ENCODE results near the gene USP9X.
"Not testable (repeated sequence)": the region's sequence is repeated elsewhere in the genome, so short reads cannot be mapped to it uniquely, and the experiment has no call there.

Gene USP9X

GRCh38 chrX:41178201-41178600 lies 93.0 kb downstream of the USP9X start:
- peak in 1 of 3 donors; percentile 1 for DNase-seq (ENCODE audit: low read depth in 2 of 3, low spot score in 1 of 3)

GRCh38 chrX:41180194-41180908 lies 95.1 kb downstream of the USP9X start:
- peak; percentile 3 to 40 (median 5) for DNase-seq (ENCODE audit: low read depth in 2 of 3, low spot score in 1 of 3)

GRCh38 chrX:41184312-41184711 lies 99.1 kb downstream of the USP9X start:
- DNase-seq (ENCODE audit: low read depth in 2 of 3, low spot score in 1 of 3): no peak

- DNase-seq (ENCODE audit: low read depth in 2 of 3, low spot score in 1 of 3): not testable (repeated sequence)
Observed at GRCh38 chrX:41186946-41187345, 101.7 kb downstream of the USP9X start.

- no peak for DNase-seq (ENCODE audit: low read depth in 2 of 3, low spot score in 1 of 3)
Observed at GRCh38 chrX:41189156-41189555, 103.9 kb downstream of the USP9X start.

- no peak for DNase-seq (ENCODE audit: low read depth in 2 of 3, low spot score in 1 of 3)
Observed at GRCh38 chrX:41192880-41193279, 107.6 kb downstream of the USP9X start.

- DNase-seq (ENCODE audit: low read depth in 2 of 3, low spot score in 1 of 3): no peak
Observed at GRCh38 chrX:41198410-41198809, 113.2 kb downstream of the USP9X start.

- DNase-seq (ENCODE audit: low read depth in 2 of 3, low spot score in 1 of 3): no peak
Observed at GRCh38 chrX:41200785-41201184, 115.5 kb downstream of the USP9X start.

GRCh38 chrX:41209853-41210252 lies 124.6 kb downstream of the USP9X start:
- no peak for DNase-seq (ENCODE audit: low read depth in 2 of 3, low spot score in 1 of 3)

- DNase-seq (ENCODE audit: low read depth in 2 of 3, low spot score in 1 of 3): no peak
Observed at GRCh38 chrX:41224605-41225004, 139.4 kb downstream of the USP9X start.

GRCh38 chrX:41233988-41234387 lies 148.7 kb downstream of the USP9X start:
- no peak for DNase-seq (ENCODE audit: low read depth in 2 of 3, low spot score in 1 of 3)

GRCh38 chrX:41234471-41234870 lies 149.2 kb downstream of the USP9X start:
- DNase-seq (ENCODE audit: low read depth in 2 of 3, low spot score in 1 of 3): not testable (repeated sequence)

- no peak for DNase-seq (ENCODE audit: low read depth in 2 of 3, low spot score in 1 of 3)
Observed at GRCh38 chrX:41234962-41235361, 149.7 kb downstream of the USP9X start.

GRCh38 chrX:41236629-41237028 lies 151.4 kb downstream of the USP9X start:
- DNase-seq (ENCODE audit: low read depth in 2 of 3, low spot score in 1 of 3): no peak

- no peak for DNase-seq (ENCODE audit: low read depth in 2 of 3, low spot score in 1 of 3)
Observed at GRCh38 chrX:41240509-41240908, 155.3 kb downstream of the USP9X start.

GRCh38 chrX:41241962-41242361 lies 156.7 kb downstream of the USP9X start:
- no peak for DNase-seq (ENCODE audit: low read depth in 2 of 3, low spot score in 1 of 3)

- no peak for DNase-seq (ENCODE audit: low read depth in 2 of 3, low spot score in 1 of 3)
Observed at GRCh38 chrX:41245641-41246040, 160.4 kb downstream of the USP9X start.

GRCh38 chrX:41250867-41251266 lies 165.6 kb downstream of the USP9X start:
- no peak for DNase-seq (ENCODE audit: low read depth in 2 of 3, low spot score in 1 of 3)

- no peak for DNase-seq (ENCODE audit: low read depth in 2 of 3, low spot score in 1 of 3)
Observed at GRCh38 chrX:41257801-41258200, 172.6 kb downstream of the USP9X start.

- no peak for DNase-seq (ENCODE audit: low read depth in 2 of 3, low spot score in 1 of 3)
Observed at GRCh38 chrX:41258226-41258625, 173.0 kb downstream of the USP9X start.

GRCh38 chrX:41258871-41259270 lies 173.6 kb downstream of the USP9X start:
- no peak for DNase-seq (ENCODE audit: low read depth in 2 of 3, low spot score in 1 of 3)

GRCh38 chrX:41259516-41259915 lies 174.3 kb downstream of the USP9X start:
- no peak for DNase-seq (ENCODE audit: low read depth in 2 of 3, low spot score in 1 of 3)

GRCh38 chrX:41265615-41266014 lies 180.4 kb downstream of the USP9X start:
- peak; percentile 35 to 64 (median 41) for DNase-seq (ENCODE audit: low read depth in 2 of 3, low spot score in 1 of 3)

Data from stimulated activated CD4-positive, alpha-beta T cell treated with anti-CD3 and anti-CD28 coated beads, Interleukin-12 subunit alpha, Interleukin-12 subunit beta, amount 100 ng/mL, for 48 hours (primary cell).